ENCODE data around the gene SMC4. TPM values are rescaled to one million over a fixed set of nuclear protein-coding genes. Genes with fewer than 3 reads are reported as not detected.

The SMC4 gene
- total RNA-seq, 2 donors from 2014 or later: 159 to 287 TPM

DNA sequence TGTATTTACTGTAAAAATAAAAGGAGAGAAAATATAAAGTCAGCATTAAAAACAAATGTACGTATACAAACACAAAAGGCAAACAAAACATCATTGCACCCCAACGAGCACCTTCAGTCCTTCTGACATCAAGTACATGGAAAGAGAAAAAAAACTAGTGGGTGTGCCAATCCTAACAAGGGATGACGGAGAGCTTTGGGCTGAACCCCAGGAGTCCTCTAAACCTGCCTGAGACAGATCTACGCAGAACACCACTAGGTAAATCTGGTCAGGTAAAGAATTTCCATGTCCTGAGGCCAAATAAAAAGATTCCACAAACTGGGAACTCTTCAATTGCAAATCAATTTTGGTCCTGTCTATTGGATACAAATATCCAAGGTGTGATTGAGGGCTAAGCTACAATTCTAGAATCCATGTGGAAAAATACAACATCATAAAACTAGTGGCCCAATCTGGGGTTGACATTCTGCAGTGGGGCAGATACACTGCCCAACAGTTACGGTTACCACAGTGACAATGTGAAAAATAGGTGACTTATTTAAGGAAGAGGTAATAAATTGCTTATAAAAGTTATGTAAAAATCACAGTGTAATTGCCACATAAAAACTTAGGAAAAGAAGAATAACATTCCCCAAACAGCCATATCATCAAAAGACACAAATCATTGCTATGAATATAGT, 14.7 kb upstream of the SMC4 start:
- ATAC-seq (no peak), DNase-seq (ENCODE audit: low spot score in 2 of 2) (no peak)
- H3K9me3 Mint-ChIP-seq: no peaks in the 10 kb centered on the region
- peaks cover 3 to 5% of the 10 kb centered on the region in 2 donors for H3K36me3 Mint-ChIP-seq
- H3K27ac Mint-ChIP-seq: no peak overlapping the region

- Mint-ChIP-seq H3K36me3 (peaks cover 0 to 6% of the 10 kb centered on the region in 2 donors), H3K27ac (no peak overlapping the region), H3K9me3 (no peaks in the 10 kb centered on the region)
- ATAC-seq (no peak), DNase-seq (ENCODE audit: low spot score in 2 of 2) (no peak)
Observed at GRCh38 chr3:160390565-160391138, 8.8 kb upstream of the SMC4 start.

- Mint-ChIP-seq H3K36me3 (peaks cover 0 to 6% of the 10 kb centered on the region in 2 donors), H3K9me3 (no peaks in the 10 kb centered on the region), H3K27ac (no peak overlapping the region)
- ATAC-seq: no peak
- DNase-seq (ENCODE audit: low spot score in 2 of 2): no peak
Observed at GRCh38 chr3:160392798-160393197, 6.7 kb upstream of the SMC4 start.

DNA sequence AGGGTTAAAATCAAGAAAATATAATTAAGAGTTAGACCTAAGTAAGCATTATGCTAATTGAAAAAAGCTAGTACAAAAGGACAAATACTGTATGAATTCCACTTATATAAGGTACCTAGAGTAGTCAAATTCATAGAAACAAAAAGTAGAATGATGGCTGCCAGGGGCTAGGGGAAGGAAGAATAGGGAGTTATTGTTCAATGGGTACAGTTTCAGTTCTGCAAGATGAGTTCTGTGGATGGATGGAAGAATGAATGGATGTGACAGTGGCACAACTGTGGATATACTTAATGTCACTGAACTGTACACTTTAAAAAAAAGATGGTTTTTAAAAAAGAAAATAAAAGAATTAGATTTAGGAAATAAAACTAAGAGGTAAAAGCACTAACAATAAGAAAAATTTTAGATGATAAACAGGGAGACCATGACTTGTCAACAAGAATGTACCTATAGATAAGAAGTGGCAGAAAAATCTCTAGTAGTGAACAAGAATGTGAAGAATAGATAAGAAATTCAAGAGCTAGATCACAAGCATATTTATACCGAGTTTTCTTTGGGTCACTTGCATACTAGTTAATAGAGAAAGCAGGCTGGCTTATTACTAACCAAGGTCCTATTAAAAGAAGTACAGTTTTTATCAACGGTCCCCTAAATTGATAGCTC, 6.0 kb upstream of the SMC4 start:
- H3K27ac Mint-ChIP-seq: no peak overlapping the region
- H3K36me3 Mint-ChIP-seq: peaks cover 0 to 9% of the 10 kb centered on the region in 2 donors
- H3K9me3 Mint-ChIP-seq: no peaks in the 10 kb centered on the region
- DNase-seq (ENCODE audit: low spot score in 2 of 2) (no peak), ATAC-seq (no peak)

- no peaks in the 10 kb centered on the region for H3K9me3 Mint-ChIP-seq
- H3K27ac Mint-ChIP-seq: no peak overlapping the region
- ATAC-seq (no peak), DNase-seq (ENCODE audit: low spot score in 2 of 2) (no peak)
- H3K36me3 Mint-ChIP-seq: peaks cover 4 to 14% of the 10 kb centered on the region in 2 donors
Observed at GRCh38 chr3:160394009-160394392, 5.4 kb upstream of the SMC4 start.

DNA sequence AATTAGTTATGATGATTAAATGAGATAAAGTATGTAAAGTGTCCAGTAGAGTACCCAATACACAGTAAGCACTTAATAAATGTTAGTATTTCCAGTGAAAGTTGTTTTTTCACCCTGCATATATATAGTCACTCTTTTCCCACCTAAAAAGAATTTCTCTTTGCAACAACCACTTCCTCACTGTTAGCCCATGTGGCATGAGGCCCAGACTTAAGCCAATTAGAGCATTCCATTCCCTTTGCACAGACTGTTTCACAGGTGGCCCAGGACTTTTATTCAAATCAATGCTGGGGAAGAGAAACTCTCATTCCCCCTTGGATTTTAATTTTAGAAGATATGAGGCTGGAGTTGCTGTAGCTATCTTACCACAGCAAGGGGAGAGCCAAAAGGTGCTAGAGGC, 4.2 kb upstream of the SMC4 start:
- no peak overlapping the region for H3K27ac Mint-ChIP-seq
- no peak for DNase-seq (ENCODE audit: low spot score in 2 of 2)

DNA sequence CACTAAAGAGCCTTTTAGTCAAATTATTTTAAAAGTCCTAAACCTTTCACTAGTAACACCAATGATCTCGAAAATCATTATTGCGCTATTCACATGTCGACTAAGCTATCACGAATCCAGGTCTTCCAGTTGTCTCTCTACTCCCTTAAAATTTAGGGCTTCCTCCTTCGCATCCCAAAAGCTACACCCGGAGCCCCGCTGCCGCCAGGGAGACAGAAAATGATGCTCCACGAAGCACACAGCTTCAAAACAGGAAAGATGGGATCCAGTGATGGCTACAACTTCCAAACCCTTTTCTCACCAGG, 678 bp upstream of the SMC4 start:
- no peaks in the 10 kb centered on the region for H3K9me3 Mint-ChIP-seq
- ATAC-seq (peak in 1 of 2 donors; percentile 11), DNase-seq (ENCODE audit: low spot score in 2 of 2) (no peak)
- peaks cover 40 to 44% of the 10 kb centered on the region in 2 donors for H3K36me3 Mint-ChIP-seq
- peak overlapping the region; percentile 100 for H3K27ac Mint-ChIP-seq

More for the DNA sequence above, 4.2 kb upstream of the SMC4 start:
- no peaks in the 10 kb centered on the region for H3K9me3 Mint-ChIP-seq
- peaks cover 14 to 16% of the 10 kb centered on the region in 2 donors for H3K36me3 Mint-ChIP-seq
- ATAC-seq: no peak

- DNase-seq (ENCODE audit: low spot score in 2 of 2): peak; percentile 35 to 67
- Mint-ChIP-seq H3K36me3 (peaks cover 44 to 47% of the 10 kb centered on the region in 2 donors), H3K27ac (peak overlapping the region; percentile 100), H3K9me3 (no peaks in the 10 kb centered on the region)
- peak; percentile 9 to 21 for ATAC-seq
Observed at GRCh38 chr3:160400030-160400701, 716 bp downstream of the SMC4 start.

- peak in 1 of 2 donors; percentile 2 for ATAC-seq
Observed at GRCh38 chr3:160400702-160401150, 1.3 kb downstream of the SMC4 start.

GRCh38 chr3:160401291-160402095, 2.0 kb downstream of the SMC4 start:
- no peak for ATAC-seq

More at GRCh38 chr3:160400702-160401150, 1.3 kb downstream of the SMC4 start:
- peak overlapping the region; percentile 100 for H3K27ac Mint-ChIP-seq
- H3K9me3 Mint-ChIP-seq: no peaks in the 10 kb centered on the region
- peak; percentile 17 to 56 for DNase-seq (ENCODE audit: low spot score in 2 of 2)
- H3K36me3 Mint-ChIP-seq: peaks cover 44 to 47% of the 10 kb centered on the region in 2 donors

GRCh38 chr3:160402221-160403027, 3.0 kb downstream of the SMC4 start:
- H3K9me3 Mint-ChIP-seq: no peaks in the 10 kb centered on the region
- ATAC-seq (no peak), DNase-seq (ENCODE audit: low spot score in 2 of 2) (no peak)
- H3K36me3 Mint-ChIP-seq: peaks cover 44 to 47% of the 10 kb centered on the region in 2 donors
- peak overlapping the region; percentile 2 to 100 for H3K27ac Mint-ChIP-seq

More at GRCh38 chr3:160401291-160402095, 2.0 kb downstream of the SMC4 start:
- no peaks in the 10 kb centered on the region for H3K9me3 Mint-ChIP-seq
- DNase-seq (ENCODE audit: low spot score in 2 of 2): no peak
- peak overlapping the region; percentile 88 to 100 for H3K27ac Mint-ChIP-seq
- peaks cover 44 to 47% of the 10 kb centered on the region in 2 donors for H3K36me3 Mint-ChIP-seq

DNA sequence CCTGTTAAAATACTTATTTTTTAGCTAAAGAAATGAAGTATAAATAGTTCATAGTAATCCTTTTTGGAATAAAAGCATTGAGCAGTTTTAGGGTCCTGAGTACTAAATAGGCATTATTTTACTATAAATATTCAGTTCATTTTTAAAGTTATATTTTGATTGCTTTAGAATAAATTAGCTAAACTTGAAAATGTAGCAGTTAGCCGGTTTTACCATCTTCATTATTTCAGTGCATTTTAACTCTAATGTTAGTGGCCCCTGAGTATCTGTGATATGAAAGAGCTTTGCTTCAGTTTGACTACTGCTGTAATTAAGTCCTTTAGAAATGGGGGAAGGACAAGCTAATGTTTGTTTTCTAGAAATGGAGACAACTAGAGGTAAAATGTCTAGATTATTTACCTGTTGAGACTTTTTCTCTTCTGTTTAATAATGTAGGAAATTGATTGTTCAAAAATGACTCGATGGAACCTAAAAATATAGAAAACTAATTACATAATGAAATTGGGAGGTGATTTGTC, 3.6 kb downstream of the SMC4 start:
- ATAC-seq: no peak
- no peak overlapping the region for H3K27ac Mint-ChIP-seq
- no peak for DNase-seq (ENCODE audit: low spot score in 2 of 2)
- peaks cover 44 to 47% of the 10 kb centered on the region in 2 donors for H3K36me3 Mint-ChIP-seq
- H3K9me3 Mint-ChIP-seq: no peaks in the 10 kb centered on the region

GRCh38 chr3:160403796-160404470, 4.5 kb downstream of the SMC4 start:
- Mint-ChIP-seq H3K27ac (peak overlapping the region in 1 of 2 donors; percentile 72), H3K36me3 (peaks cover 41% of the 10 kb centered on the region in 2 donors), H3K9me3 (no peaks in the 10 kb centered on the region)
- DNase-seq (ENCODE audit: low spot score in 2 of 2) (no peak), ATAC-seq (no peak)

DNA sequence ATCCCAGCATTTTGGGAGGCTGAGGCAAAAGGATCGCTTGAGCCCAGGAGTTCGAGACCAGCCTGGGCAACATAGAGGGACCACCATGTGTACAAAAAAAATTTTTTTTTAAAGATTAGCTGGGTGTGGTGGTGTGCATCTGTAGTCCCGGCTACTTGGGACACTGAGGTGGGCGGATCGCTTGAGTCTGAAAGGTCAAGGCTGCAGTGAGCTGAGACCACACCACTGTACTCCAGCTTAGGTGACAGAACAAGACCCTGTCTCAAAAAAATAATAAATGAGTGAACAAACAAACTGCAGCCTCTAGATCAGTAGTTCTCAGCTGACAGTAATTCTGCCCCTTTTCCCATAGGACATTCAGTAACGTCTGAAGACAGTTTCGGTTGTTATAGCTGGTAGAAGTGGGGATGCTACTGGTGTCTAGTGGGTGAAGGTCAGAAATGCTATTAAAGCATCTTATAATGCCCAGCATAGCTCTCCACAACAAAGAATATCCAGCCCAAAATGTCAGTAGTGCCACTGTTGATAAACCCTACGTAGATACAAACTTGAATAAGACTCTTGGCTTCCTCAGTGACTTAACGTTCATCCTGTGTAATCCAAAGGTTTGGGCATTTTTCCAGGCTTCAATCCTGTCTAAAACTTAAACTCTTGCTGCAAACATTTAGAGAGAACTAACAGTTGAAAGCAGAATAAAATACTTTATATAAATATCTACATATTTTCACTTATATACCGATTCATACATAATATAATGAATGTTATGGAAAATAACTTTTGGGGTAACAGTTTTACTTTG, 10.6 kb downstream of the SMC4 start:
- Mint-ChIP-seq H3K27ac (no peak overlapping the region), H3K9me3 (no peaks in the 10 kb centered on the region), H3K36me3 (peaks cover under 1 to 13% of the 10 kb centered on the region in 2 donors)
- DNase-seq (ENCODE audit: low spot score in 2 of 2) (no peak), ATAC-seq (no peak)
